Activated CD8-positive, alpha-beta memory T cell treated with anti-CD3 and anti-CD28 coated beads for 36 hours (primary cell): ENCODE measurements around the gene DMAP1. TPM values are rescaled to one million over a fixed set of nuclear protein-coding genes. Genes with fewer than 3 reads are reported as not detected.

Experiments
- CTCF ChIA-PET: fragments of 350-600 bp; sonication (Branson Sonifier 250); formaldehyde crosslinking; loops from one replicate; lab custom pipeline; 2021; ENCODE audit warnings: antibody characterized with exemption; lab: Charles Lee
- POLR2A ChIA-PET: fragments of 350-600 bp; sonication (Branson Sonifier 250); formaldehyde crosslinking; loops from one replicate; lab custom pipeline; 2021; ENCODE audit warnings: antibody characterized with exemption; lab: Charles Lee
- total RNA-seq, 2 experiments: library from RNA; stranded (reverse); gene quantifications; one replicate each; pipeline ENCODE4 v1.2.3, GENCODE V29; 2021

The DMAP1 gene
- total RNA-seq, 2 experiments from 2014 or later = 31.4 to 32.2 TPM

- ChIA-PET CTCF (no interaction called here), POLR2A (no interaction called here)
These were observed 9.3 kb downstream of the DMAP1 start for GRCh38 chr1:44222397-44223186.

- POLR2A ChIA-PET = no interaction called here
- CTCF ChIA-PET = no interaction called here
These were observed 9.9 kb downstream of the DMAP1 start for GRCh38 chr1:44223187-44223610.

- ChIA-PET CTCF (interaction anchor here (1.2 to 1.7 kb wide), 2 partner anchors 10 to 12 kb away, joined by 3 read pairs; no protein-coding TSS in a partner anchor), POLR2A (no interaction called here)
These were observed 12.5 kb downstream of the DMAP1 start for GRCh38 chr1:44225761-44226160.

GRCh38 chr1:44227211-44227610, 13.9 kb downstream of the DMAP1 start:
- POLR2A ChIA-PET = no interaction called here

GRCh38 chr1:44228218-44228617, 14.9 kb downstream of the DMAP1 start:
- ChIA-PET CTCF (interaction anchor here (1.8 kb wide), 1 partner anchor 11 kb away, joined by 9 read pairs; no protein-coding TSS in a partner anchor), POLR2A (no interaction called here)

More at GRCh38 chr1:44227211-44227610, 13.9 kb downstream of the DMAP1 start:
- CTCF ChIA-PET = interaction anchor here (1.2 to 1.8 kb wide), 2 partner anchors 10 to 11 kb away, joined by 3 to 9 read pairs; no protein-coding TSS in a partner anchor

GRCh38 chr1:44229435-44230167, 16.3 kb downstream of the DMAP1 start:
- ChIA-PET POLR2A (no interaction called here), CTCF (interaction anchor here (0.5 kb wide), 1 partner anchor 207 kb away, joined by 3 read pairs; no protein-coding TSS in a partner anchor)

DNA sequence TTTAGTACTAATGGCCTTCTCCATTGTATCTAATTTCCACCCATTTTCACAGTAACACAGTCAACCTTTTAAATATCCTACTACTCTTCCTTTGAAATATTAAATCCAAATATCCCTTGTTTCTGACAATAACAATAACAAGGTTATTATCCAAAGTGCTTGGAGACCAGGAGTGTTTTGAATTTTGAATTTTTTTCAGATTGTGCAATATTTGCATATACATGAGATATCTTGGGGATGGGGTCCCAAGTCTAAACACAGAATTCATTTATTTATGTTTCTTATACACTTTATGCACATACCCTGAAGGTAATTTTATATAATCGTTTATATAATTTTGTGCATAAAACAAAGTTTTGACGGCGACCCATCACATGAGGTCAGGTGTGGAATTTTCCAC, 17.5 kb downstream of the DMAP1 start:
- ChIA-PET POLR2A (no interaction called here), CTCF (no interaction called here)

GRCh38 chr1:44233593-44233992, 20.3 kb downstream of the DMAP1 start:
- POLR2A ChIA-PET = no interaction called here
- CTCF ChIA-PET = interaction anchor here (0.7 kb wide), 2 partner anchors 18 to 59 kb away, joined by 4 read pairs; no protein-coding TSS in a partner anchor

- CTCF ChIA-PET = interaction anchor here (1.6 kb wide), 1 partner anchor 18 kb away, joined by 4 read pairs; no protein-coding TSS in a partner anchor
- POLR2A ChIA-PET = no interaction called here
These were observed 22.5 kb downstream of the DMAP1 start for GRCh38 chr1:44235808-44236207.

- ChIA-PET CTCF (no interaction called here), POLR2A (no interaction called here)
These were observed 23.4 kb downstream of the DMAP1 start for GRCh38 chr1:44236490-44237272.

DNA sequence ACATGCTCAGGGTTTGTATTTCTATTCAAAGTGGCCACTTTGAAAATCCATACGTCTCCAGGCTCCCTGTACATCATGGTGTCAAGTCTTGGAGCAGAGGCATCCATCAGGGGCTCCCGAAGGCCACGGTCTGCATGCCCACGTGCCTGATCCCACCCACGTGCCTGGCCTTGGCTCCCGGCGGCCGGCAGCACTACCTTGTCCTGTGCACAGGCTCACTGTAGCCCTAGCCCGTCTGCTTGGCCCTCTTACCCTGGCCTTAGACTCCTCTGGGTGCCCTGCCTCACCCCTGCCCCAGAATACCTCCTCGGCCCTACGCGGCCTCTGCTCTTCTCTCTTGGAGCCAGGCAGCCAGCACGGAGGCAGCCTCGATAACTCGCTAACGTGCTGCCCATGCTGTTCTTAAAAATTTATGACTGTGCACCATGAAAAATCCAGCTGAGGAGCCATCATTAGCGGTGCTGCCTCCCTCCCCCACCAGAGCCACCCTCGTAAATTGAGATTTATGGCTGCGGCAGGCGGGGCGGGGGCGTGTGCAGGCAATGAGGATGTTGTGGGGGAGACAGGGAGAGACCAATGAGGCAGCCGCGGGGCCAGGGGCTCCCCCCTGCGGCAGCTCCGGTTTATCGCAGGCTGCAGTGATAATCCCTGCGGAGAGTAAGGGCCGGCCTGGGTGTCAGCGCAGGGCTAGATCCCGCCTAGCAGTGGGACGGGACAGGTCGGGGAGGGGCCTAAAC, 24.6 kb downstream of the DMAP1 start:
- ChIA-PET POLR2A (interaction anchor here (1.4 kb wide), 1 partner anchor 17 kb away, joined by 3 read pairs; no protein-coding TSS in a partner anchor), CTCF (interaction anchor here (0.8 to 1.5 kb wide), 4 partner anchors 10 to 19 kb away, joined by 3 read pairs; no protein-coding TSS in a partner anchor)

- POLR2A ChIA-PET = interaction anchor here (1.4 kb wide), 1 partner anchor 18 kb away, joined by 3 read pairs; no protein-coding TSS in a partner anchor
- CTCF ChIA-PET = interaction anchor here (1.0 to 1.5 kb wide), 3 partner anchors 12 to 19 kb away, joined by 3 read pairs; no protein-coding TSS in a partner anchor
These were observed 25.4 kb downstream of the DMAP1 start for GRCh38 chr1:44238660-44239059.

GRCh38 chr1:44239331-44239960, 26.2 kb downstream of the DMAP1 start:
- CTCF ChIA-PET = interaction anchor here (1.1 kb wide), 1 partner anchor 22 kb away, joined by 4 read pairs; no protein-coding TSS in a partner anchor
- POLR2A ChIA-PET = no interaction called here

DNA sequence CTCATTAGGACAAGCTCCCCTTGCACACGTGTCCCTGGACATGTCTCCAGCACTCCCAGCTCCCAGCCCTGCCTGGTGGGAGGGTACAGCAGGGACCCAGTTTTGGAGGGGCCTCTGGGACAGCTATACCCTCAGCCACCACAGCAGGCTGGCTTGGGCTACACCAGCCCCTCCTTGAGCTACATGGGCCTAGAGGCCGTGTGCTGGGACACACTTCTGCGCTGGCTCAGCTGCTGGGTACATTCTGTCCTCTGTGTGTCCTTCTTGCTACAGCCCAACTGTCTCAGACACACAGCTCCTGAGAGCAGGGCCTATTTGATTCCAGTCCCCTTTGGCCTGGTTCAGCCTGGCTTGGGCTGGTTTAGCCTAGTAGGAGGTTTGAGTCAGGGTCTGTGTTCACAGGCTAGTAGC, 26.7 kb downstream of the DMAP1 start:
- ChIA-PET CTCF (interaction anchor here (1.1 kb wide), 1 partner anchor 23 kb away, joined by 4 read pairs; no protein-coding TSS in a partner anchor), POLR2A (no interaction called here)

GRCh38 chr1:44240802-44241671, 27.8 kb downstream of the DMAP1 start:
- POLR2A ChIA-PET = no interaction called here
- CTCF ChIA-PET = interaction anchor here (1.1 kb wide), 1 partner anchor 24 kb away, joined by 4 read pairs; no protein-coding TSS in a partner anchor

GRCh38 chr1:44242746-44243145, 29.5 kb downstream of the DMAP1 start:
- ChIA-PET POLR2A (no interaction called here), CTCF (no interaction called here)
